IPS-18a (cell line): ENCODE measurements around the gene THRAP3.
A peak's percentile ranks its signal among the peaks of the same experiment; 100 is the strongest.
"Not testable (repeated sequence)": the region's sequence is repeated elsewhere in the genome, so short reads cannot be mapped to it uniquely, and the experiment has no call there.

Experiments used
- H3K27ac ChIP-seq: one replicate; pipeline ENCODE4 v1.5.1; 2013; ENCODE audit warnings: low read length
- H3K27me3 ChIP-seq: one replicate; pipeline ENCODE4 v1.6.1; 2013; ENCODE audit warnings: mild to moderate bottlenecking, low read length; ENCODE audit not compliant: control insufficient read depth, insufficient read depth
- H3K36me3 ChIP-seq: one replicate; pipeline ENCODE4 v1.6.1; 2013; ENCODE audit warnings: low read depth, low read length; ENCODE audit not compliant: control insufficient read depth
- H3K4me1 ChIP-seq: one replicate; pipeline ENCODE4 v1.6.1; 2013; ENCODE audit warnings: low read depth, low read length; ENCODE audit not compliant: control insufficient read depth
- H3K4me3 ChIP-seq: one replicate; pipeline ENCODE4 v1.5.1; 2013; ENCODE audit warnings: low read length
- H3K9ac ChIP-seq: one replicate; pipeline ENCODE4 v1.6.1; 2013; ENCODE audit warnings: mild to moderate bottlenecking, low read length, moderate library complexity
- H3K9me3 ChIP-seq: one replicate; pipeline ENCODE4 v1.6.1; 2013; ENCODE audit warnings: low read depth, low read length; ENCODE audit not compliant: control insufficient read depth

The THRAP3 gene

DNA sequence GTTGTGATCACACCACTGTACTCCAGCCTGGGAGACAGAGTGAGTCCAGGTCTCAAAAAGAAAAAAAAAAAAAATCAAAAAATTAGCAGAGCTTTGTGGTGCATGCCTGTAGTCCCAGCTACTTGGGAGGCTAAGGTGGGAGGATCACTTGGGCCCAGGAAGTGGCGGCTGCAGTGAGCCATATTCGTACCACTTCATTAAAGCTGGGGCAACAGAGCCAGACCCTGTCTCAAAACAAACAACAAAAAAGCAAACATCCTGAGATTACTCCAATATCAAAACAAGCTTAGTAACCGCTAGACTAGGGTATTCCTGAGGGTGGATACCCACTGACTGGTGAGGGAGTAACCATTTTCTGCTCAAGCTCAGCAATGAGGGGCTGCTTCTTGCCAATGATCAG, 12.9 kb upstream of the THRAP3 start:
- Histone ChIP-seq H3K36me3 (no peaks in the 10 kb centered on the region), H3K27me3 (no peaks in the 10 kb centered on the region), H3K27ac (no peak overlapping the region), H3K4me3 (no peak overlapping the region), H3K9ac (no peak overlapping the region), H3K4me1 (peaks cover 8% of the 10 kb centered on the region), H3K9me3 (no peaks in the 10 kb centered on the region)

GRCh38 chr1:36211841-36212240, 12.4 kb upstream of the THRAP3 start:
- peaks cover 8% of the 10 kb centered on the region for H3K4me1 ChIP-seq
- no peak overlapping the region for H3K4me3 ChIP-seq
- H3K27ac ChIP-seq: no peak overlapping the region
- H3K36me3 ChIP-seq: no peaks in the 10 kb centered on the region
- H3K9me3 ChIP-seq: no peaks in the 10 kb centered on the region
- H3K27me3 ChIP-seq: no peaks in the 10 kb centered on the region
- no peak overlapping the region for H3K9ac ChIP-seq

DNA sequence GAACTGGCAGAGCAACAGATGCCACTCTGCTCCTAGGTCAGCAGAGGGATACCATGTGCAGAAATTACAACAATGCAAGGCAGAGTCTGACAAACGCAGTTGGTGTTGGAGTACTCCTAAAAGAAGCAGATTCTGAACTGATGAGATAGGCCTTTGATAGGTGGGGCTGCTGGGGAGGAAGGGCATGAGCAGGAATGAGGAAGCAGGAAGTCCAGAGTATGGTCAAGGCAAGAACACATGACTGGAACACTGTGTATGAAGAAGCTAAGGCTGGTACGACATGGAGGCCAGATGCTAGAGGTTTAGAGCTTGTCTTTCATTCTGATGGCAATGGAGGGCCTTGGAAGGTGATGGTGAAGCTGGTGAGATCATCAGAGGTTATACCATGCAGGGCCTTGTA, 11.5 kb upstream of the THRAP3 start:
- Histone ChIP-seq H3K27me3 (no peaks in the 10 kb centered on the region), H3K4me1 (no peaks in the 10 kb centered on the region), H3K4me3 (no peak overlapping the region), H3K9me3 (no peaks in the 10 kb centered on the region), H3K27ac (no peak overlapping the region), H3K9ac (no peak overlapping the region), H3K36me3 (no peaks in the 10 kb centered on the region)

- no peak overlapping the region for H3K4me3 ChIP-seq
Measured at GRCh38 chr1:36217670-36218069, 6.6 kb upstream of the THRAP3 start.

DNA sequence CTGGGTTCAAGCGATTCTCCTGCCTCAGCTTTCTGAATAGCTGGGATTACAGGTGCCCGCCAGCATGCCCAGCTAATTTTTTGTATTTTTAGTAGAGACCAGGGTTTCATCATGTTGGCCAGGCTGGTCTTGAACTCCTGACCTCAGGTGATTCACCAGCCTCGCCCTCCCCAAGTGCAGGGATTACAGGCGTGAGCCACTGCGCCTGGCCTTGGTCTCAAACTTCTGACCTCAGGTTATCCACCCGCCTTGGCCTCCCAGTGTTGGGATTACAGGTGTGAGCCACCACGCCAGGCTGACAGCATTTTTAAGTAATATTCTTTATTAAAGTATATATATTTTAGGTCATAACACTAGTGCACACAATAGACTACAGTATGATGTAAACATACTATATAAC, 2.3 kb upstream of the THRAP3 start:
- H3K4me1 ChIP-seq, H3K27me3 ChIP-seq, H3K9me3 ChIP-seq, H3K9ac ChIP-seq, H3K4me3 ChIP-seq, H3K27ac ChIP-seq, H3K36me3 ChIP-seq: not testable (repeated sequence)

More at GRCh38 chr1:36217670-36218069, 6.6 kb upstream of the THRAP3 start:
- Histone ChIP-seq H3K27me3 (no peaks in the 10 kb centered on the region), H3K4me1 (no peaks in the 10 kb centered on the region), H3K9me3 (no peaks in the 10 kb centered on the region), H3K27ac (no peak overlapping the region), H3K36me3 (no peaks in the 10 kb centered on the region), H3K9ac (no peak overlapping the region)

- Histone ChIP-seq H3K4me1 (peaks cover 7% of the 10 kb centered on the region), H3K36me3 (peaks cover 8% of the 10 kb centered on the region), H3K27ac (peak overlapping the region; percentile 33), H3K9ac (peak overlapping the region; percentile 89), H3K27me3 (no peaks in the 10 kb centered on the region), H3K4me3 (peak overlapping the region; percentile 99), H3K9me3 (no peaks in the 10 kb centered on the region)
Measured at GRCh38 chr1:36222481-36223380, 1.5 kb upstream of the THRAP3 start.

DNA sequence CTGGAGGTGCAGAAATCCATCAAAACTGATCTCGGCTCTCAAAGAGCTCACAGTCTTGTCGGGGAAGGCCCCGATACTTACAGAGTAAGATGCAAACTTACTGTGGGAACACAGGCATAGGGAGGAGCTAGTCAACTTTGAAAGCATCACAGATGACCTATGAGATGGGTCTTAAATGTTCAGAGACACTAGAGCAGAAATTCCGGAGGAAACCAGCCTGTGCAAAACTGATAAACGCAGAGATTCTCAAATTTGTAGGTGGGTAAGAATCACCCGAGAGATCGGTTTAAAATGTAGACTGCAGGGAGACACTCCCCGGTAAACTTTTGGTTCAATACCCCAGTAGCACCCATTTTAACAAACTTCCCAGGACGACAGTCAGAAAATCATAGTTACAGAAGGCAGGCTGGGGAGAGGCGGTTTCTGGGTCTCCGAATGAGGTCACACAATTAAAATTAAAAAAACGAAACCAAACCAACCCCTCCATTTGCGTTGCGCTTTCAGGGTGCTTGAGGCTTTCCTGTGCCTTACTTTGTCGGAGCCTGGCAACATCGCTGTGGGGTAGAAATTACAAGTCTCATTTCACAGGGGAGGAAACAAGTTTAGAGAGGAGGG, 755 bp upstream of the THRAP3 start:
- Histone ChIP-seq H3K27ac (peak overlapping the region; percentile 81), H3K9ac (peak overlapping the region; percentile 89), H3K4me3 (peak overlapping the region; percentile 99), H3K36me3 (peaks cover 15% of the 10 kb centered on the region), H3K4me1 (peaks cover 7% of the 10 kb centered on the region), H3K9me3 (no peaks in the 10 kb centered on the region), H3K27me3 (no peaks in the 10 kb centered on the region)

DNA sequence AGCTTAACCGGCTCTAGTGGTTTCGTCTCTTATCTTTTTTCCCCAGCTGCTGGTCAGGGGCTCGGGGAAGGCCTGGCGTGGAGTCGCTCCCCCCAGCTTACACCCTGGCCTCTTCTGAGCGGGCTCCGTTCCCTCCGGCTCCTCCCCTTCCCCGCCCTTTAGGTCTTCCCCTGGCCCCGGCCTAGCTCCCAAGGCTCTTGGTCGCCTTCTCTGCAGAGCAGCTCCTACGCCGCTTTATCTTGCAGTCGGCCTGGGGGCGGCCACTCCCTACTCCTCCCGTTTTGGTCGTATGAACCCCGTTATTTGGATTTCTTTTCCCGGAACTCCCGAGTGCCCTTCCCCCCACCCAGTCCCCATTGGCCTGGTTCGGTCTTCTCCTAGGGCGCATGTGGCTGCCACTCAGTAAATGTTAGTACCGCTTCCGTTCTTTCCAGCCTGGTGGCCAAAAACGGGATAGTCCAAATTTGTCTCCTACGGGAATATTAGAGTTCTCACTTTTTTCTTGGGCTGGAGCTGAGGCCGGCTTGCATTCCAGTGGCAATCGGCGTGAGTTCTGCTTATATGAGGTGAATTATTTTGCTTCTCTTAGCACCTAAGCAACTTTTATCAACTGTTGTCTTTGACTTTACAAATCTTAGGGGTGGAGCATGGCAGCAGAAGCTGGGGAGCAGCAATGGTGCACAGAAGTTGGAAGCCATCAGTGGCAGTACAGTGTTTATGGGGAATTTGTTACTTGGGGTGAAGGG, 467 bp downstream of the THRAP3 start:
- H3K9me3 ChIP-seq: no peaks in the 10 kb centered on the region
- H3K27ac ChIP-seq: peak overlapping the region; percentile 90
- peak overlapping the region; percentile 99 for H3K4me3 ChIP-seq
- no peaks in the 10 kb centered on the region for H3K27me3 ChIP-seq
- peaks cover 22% of the 10 kb centered on the region for H3K36me3 ChIP-seq
- H3K9ac ChIP-seq: peak overlapping the region; percentile 96
- H3K4me1 ChIP-seq: peaks cover 7% of the 10 kb centered on the region

GRCh38 chr1:36225283-36225899, 1.1 kb downstream of the THRAP3 start:
- H3K36me3 ChIP-seq: peaks cover 26% of the 10 kb centered on the region
- H3K9ac ChIP-seq: peak overlapping the region; percentile 96
- H3K27me3 ChIP-seq: no peaks in the 10 kb centered on the region
- no peaks in the 10 kb centered on the region for H3K9me3 ChIP-seq
- H3K4me3 ChIP-seq: peak overlapping the region; percentile 99
- H3K27ac ChIP-seq: peak overlapping the region; percentile 90
- peaks cover 7% of the 10 kb centered on the region for H3K4me1 ChIP-seq

DNA sequence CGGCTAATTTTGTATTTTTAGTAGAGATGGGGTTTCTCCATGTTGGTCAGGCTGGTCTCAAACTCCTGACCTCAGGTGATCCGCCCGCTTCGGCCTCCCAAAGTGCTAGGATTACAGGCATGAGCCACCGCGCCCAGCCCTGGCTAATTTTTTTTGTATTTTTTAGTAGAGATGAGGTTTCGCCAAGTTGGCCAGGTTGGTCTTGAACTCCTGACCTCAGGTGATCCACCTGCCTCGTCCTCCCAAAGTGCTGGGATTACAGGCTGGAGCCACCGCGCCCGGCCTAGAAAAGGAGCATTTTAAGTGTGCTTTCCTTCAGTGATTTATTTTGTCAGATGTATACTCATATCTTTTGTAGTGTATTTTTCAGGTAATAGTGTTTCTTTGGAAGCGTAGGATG, 6.0 kb downstream of the THRAP3 start:
- H3K4me1 ChIP-seq, H3K27ac ChIP-seq: not testable (repeated sequence)
- H3K36me3 ChIP-seq: peaks cover 47% of the 10 kb centered on the region

DNA sequence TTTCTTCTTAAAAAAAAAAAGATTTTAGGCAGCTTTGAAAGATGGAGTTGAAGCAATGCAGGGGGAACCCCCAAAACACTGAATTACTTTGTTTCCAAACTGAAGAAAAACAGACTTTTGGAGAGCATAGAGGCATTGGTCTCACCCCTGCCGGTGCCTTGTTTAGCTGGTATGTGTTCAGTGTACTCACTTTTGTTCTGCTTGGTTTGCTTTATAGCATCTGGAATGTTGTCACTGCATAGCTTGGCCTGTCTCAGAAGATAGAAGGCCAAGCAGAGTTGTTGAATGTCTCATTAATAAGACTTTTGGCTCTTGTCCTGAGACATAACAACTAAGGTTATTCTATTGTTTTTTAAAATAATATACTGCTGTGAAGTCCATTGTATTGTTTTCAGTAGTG, 6.9 kb downstream of the THRAP3 start:
- no peak overlapping the region for H3K4me3 ChIP-seq
- H3K9ac ChIP-seq: no peak overlapping the region
- H3K4me1 ChIP-seq: no peaks in the 10 kb centered on the region
- peaks cover 51% of the 10 kb centered on the region for H3K36me3 ChIP-seq
- H3K9me3 ChIP-seq: no peaks in the 10 kb centered on the region
- H3K27ac ChIP-seq: no peak overlapping the region
- H3K27me3 ChIP-seq: no peaks in the 10 kb centered on the region

More for the DNA sequence above, 6.0 kb downstream of the THRAP3 start:
- not testable (repeated sequence) for H3K9me3 ChIP-seq, H3K27me3 ChIP-seq, H3K4me3 ChIP-seq, H3K9ac ChIP-seq
